ENCODE measurements around the gene SLC24A3. TPM values are rescaled to one million over a fixed set of nuclear protein-coding genes. Genes with fewer than 3 reads are reported as not detected.

Gene SLC24A3
- total RNA-seq, 3 donors from 2014 or later: 4.3 to 34.9 (median 5.7) TPM

DNA sequence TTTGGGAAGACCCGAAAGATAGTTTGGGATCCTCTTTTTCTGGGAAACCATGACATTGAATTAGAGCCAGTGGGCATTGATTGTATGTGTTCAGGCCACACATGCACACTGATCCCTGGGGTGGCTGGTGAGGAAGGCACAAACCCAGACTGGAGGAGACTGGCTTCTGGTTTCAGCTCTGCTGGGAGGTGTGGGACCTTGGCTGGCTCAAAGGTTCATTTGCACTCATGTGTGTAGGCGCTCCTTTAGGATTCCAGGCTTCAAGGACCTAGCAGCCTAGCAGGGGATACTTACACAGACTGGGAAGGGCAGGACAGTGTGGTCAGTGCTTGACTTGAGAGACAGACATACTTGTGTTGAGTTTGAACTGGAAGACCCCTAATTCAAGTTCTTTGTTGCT is 552.8 kb downstream of the SLC24A3 start:
- DNase-seq (no peak), ATAC-seq (peak; percentile 27)
- no peak for TF ChIP-seq CTCF (IDR thresholded peaks at IDR 0.05)
- no peaks in the 10 kb centered on the region for H3K36me3 ChIP-seq (ENCODE audit: low read depth)
- no peaks in the 10 kb centered on the region for H3K4me1 ChIP-seq (ENCODE audit: low read depth)
- H3K9me3 ChIP-seq: no peaks in the 10 kb centered on the region
- intact Hi-C loops (cut with DNase I, micrococcal nuclease): loop anchor here in 1 of 2 donors (10.0 kb wide), 1 partner anchor 70 kb away; no protein-coding TSS in a partner anchor
- H3K4me3 ChIP-seq: no peak overlapping the region

DNA sequence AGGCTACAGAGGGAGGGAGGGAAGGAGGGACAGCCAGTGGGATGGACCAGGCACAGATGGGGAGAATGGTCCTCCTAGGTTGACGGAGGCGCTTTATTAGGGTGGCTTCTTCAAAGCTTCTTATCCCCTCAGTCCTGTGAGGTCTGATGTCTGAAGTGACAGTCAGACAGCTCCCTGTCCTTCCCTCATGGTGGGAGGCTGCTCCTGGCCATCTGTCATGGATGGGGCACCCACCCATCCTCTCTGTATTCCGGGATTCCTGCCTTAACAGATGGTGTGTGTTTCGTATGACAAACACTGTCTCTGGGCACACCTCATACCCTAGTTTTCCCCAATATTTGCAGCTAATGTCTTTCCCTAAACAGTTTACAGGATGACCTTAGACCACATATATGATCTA is 553.5 kb downstream of the SLC24A3 start:
- TF ChIP-seq CTCF (IDR thresholded peaks at IDR 0.05): no peak
- no peak for ATAC-seq
- no peaks in the 10 kb centered on the region for H3K36me3 ChIP-seq (ENCODE audit: low read depth)
- intact Hi-C loops (cut with DNase I, micrococcal nuclease): loop anchor here in 1 of 2 donors (10.0 kb wide), 1 partner anchor 71 kb away; no protein-coding TSS in a partner anchor
- H3K9me3 ChIP-seq: no peaks in the 10 kb centered on the region
- H3K4me3 ChIP-seq: no peak overlapping the region
- no peaks in the 10 kb centered on the region for H3K4me1 ChIP-seq (ENCODE audit: low read depth)
- no peak for DNase-seq

- TF ChIP-seq CTCF (IDR thresholded peaks at IDR 0.05): no peak
- Histone ChIP-seq H3K9me3 (no peaks in the 10 kb centered on the region), H3K4me3 (no peak overlapping the region), H3K36me3 (ENCODE audit: low read depth) (no peaks in the 10 kb centered on the region), H3K4me1 (ENCODE audit: low read depth) (no peaks in the 10 kb centered on the region)
- intact Hi-C loops (cut with DNase I, micrococcal nuclease): loop anchor here in 1 of 2 donors (10.0 kb wide), 1 partner anchor 72 kb away; no protein-coding TSS in a partner anchor
- no peak for DNase-seq
- no peak for ATAC-seq
Observed at GRCh38 chr20:19767070-19767469, 554.6 kb downstream of the SLC24A3 start.

GRCh38 chr20:19768325-19768842 is 555.9 kb downstream of the SLC24A3 start:
- no peaks in the 10 kb centered on the region for H3K4me1 ChIP-seq (ENCODE audit: low read depth)
- no peak overlapping the region for H3K4me3 ChIP-seq
- no peak for TF ChIP-seq CTCF (IDR thresholded peaks at IDR 0.05)
- no peaks in the 10 kb centered on the region for H3K9me3 ChIP-seq
- intact Hi-C loops (cut with DNase I, micrococcal nuclease): loop anchor here in 1 of 2 donors (10.0 kb wide), 1 partner anchor 74 kb away; no protein-coding TSS in a partner anchor
- ATAC-seq: no peak
- no peaks in the 10 kb centered on the region for H3K36me3 ChIP-seq (ENCODE audit: low read depth)
- no peak for DNase-seq

DNA sequence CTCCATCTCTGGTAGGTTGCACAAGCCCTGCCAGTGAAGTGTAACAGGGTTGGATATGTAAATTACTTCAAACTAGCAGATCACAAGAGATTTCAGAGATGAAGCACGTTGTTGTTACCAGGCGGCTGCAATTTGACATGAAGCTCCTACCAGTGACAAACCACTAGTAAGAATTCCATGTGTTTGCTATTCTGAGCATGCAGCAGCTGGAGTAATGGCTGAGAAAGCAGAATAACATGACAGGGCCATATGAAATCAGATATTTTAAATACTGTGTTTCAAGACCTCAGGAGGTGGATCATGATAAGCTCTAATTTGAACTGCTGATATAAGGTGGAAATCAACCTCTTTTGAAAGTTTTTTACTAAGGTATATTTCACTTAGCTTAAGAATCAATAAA is 557.1 kb downstream of the SLC24A3 start:
- DNase-seq (no peak), ATAC-seq (no peak)
- no peak overlapping the region for H3K4me3 ChIP-seq
- intact Hi-C loops (cut with DNase I, micrococcal nuclease): loop anchor here in 1 of 2 donors (10.0 kb wide), 1 partner anchor 75 kb away; no protein-coding TSS in a partner anchor
- H3K9me3 ChIP-seq: no peaks in the 10 kb centered on the region
- peaks cover under 1% of the 10 kb centered on the region for H3K4me1 ChIP-seq (ENCODE audit: low read depth)
- TF ChIP-seq CTCF (IDR thresholded peaks at IDR 0.05): no peak
- H3K36me3 ChIP-seq (ENCODE audit: low read depth): no peaks in the 10 kb centered on the region
